K562 (cell line): Measurements from ENCODE around the gene ANKRD33. TPM values are rescaled to one million over a fixed set of nuclear protein-coding genes. Genes with fewer than 3 reads are reported as not detected.

Source experiments
- ATAC-seq: fragments of 200-7000 bp; cut with Tn5 transposase; 3 replicates; pipeline ENCODE4 v1.9.1; 2020; ENCODE audit warnings: moderate library complexity
- BruUV-seq: library from RNA; stranded (reverse); fragments of 400-500 nt; replicated peaks from 2 replicates; lab custom pipeline; 2021; lab: Mats Ljungman, UMichigan
- CTCF ChIA-PET: fragments of 300-600 bp; formaldehyde crosslinking; extraction: SDS; loops from one replicate; lab custom pipeline; 2021; ENCODE audit warnings: low intra/inter-chr PET ratio; lab: Yijun Ruan, JAX
- POLR2A ChIA-PET: fragments of 300-600, 350-650 bp; sonication (Branson Sonifier 250); formaldehyde crosslinking; extraction: SDS; loops from one replicate; lab custom pipeline; 2021; ENCODE audit warnings: antibody characterized with exemption, inconsistent platforms; lab: Yijun Ruan, JAX
- DNase-seq, 4 experiments: peaks; one replicate each; pipeline versions ENCODE4 v3.0.0 to v3.0.0-alpha.2; 2011 to 2018; ENCODE audit warnings: low spot score in 3 of 4, mixed read lengths in 3 of 4; ENCODE audit errors: extremely low read depth in 1 of 4
- FAIRE-seq: peaks from 2 replicates; lab custom pipeline; 2011; peaks lifted over from hg19 to GRCh38; lab: Jason Lieb, UNC
- H2AFZ ChIP-seq: 2 replicates; pipeline ENCODE4 v1.6.0; 2011; ENCODE audit warnings: low read depth, low read length, control low read depth, inconsistent platforms
- H3K27ac ChIP-seq: fragments of 200-600 bp; 3 replicates; pipeline ENCODE4 v1.8.0; 2011; ENCODE audit warnings: low read depth, mild to moderate bottlenecking, control low read depth, inconsistent platforms, low read length, moderate library complexity, mixed read lengths; ENCODE audit errors: extremely low read depth
- H3K27me3 ChIP-seq, 2 experiments: fragments of 300-600 bp in 1 of 2; 2 replicates in 1 of 2; 3 replicates in 1 of 2; pipeline versions ENCODE4 v1.6.0 to v1.8.0; 2011; ENCODE audit warnings: inconsistent platforms in 2 of 2, low read length in 2 of 2, mild to moderate bottlenecking in 1 of 2, mixed read lengths in 1 of 2, moderate library complexity in 1 of 2; ENCODE audit not compliant: control insufficient read depth in 2 of 2, insufficient read depth in 2 of 2
- H3K36me3 ChIP-seq: fragments of 300-600 bp; 3 replicates; pipeline ENCODE4 v1.8.0; 2011; ENCODE audit warnings: mild to moderate bottlenecking, low read length, inconsistent platforms; ENCODE audit not compliant: control insufficient read depth, insufficient read depth
- H3K4me1 ChIP-seq, 2 experiments: fragments of 200-600 bp in 1 of 2; replicated peaks in 1 of 2; 2 replicates in 1 of 2; 3 replicates in 1 of 2; pipeline versions ENCODE4 v1.5.1 to v1.8.0; 2011; ENCODE audit warnings: inconsistent platforms in 2 of 2, low read length in 2 of 2, mild to moderate bottlenecking in 1 of 2, mixed read lengths in 1 of 2, moderate library complexity in 1 of 2; ENCODE audit not compliant: control insufficient read depth in 2 of 2, insufficient read depth in 2 of 2
- H3K4me2 ChIP-seq: 2 replicates; pipeline ENCODE4 v1.6.1; 2011; ENCODE audit warnings: low read length, control low read depth, inconsistent platforms, mixed read lengths; ENCODE audit not compliant: insufficient read depth
- H3K4me3 ChIP-seq: fragments of 200-600 bp; sonication (generic), shearing (Covaris generic); 2 replicates; pipeline ENCODE4 v1.5.1; 2016; ENCODE audit warnings: control low read depth, inconsistent platforms
- H3K79me2 ChIP-seq: fragments of 200-600 bp; 3 replicates; pipeline ENCODE4 v1.8.0; 2011; ENCODE audit warnings: low read length, inconsistent platforms; ENCODE audit not compliant: control insufficient read depth, insufficient read depth
- H3K9ac ChIP-seq, 2 experiments: 2 replicates each; pipeline versions ENCODE4 v1.6.0 to v1.6.1; 2011; ENCODE audit warnings: low read depth in 2 of 2, low read length in 2 of 2, control low read depth in 1 of 2, inconsistent platforms in 1 of 2, mild to moderate bottlenecking in 1 of 2, mixed read lengths in 1 of 2; ENCODE audit not compliant: insufficient read depth in 1 of 2
- H3K9me1 ChIP-seq: one replicate; pipeline ENCODE4 v1.6.0; 2011; ENCODE audit warnings: inconsistent platforms, mild to moderate bottlenecking, low read length, moderate library complexity; ENCODE audit not compliant: control insufficient read depth, insufficient read depth
- H3K9me3 ChIP-seq: replicated peaks from 2 replicates; pipeline ENCODE4 v1.5.1; 2011; ENCODE audit warnings: low read depth, low read length, inconsistent platforms; ENCODE audit not compliant: control insufficient read depth, insufficient read depth
- H4K20me1 ChIP-seq: replicated peaks from 2 replicates; pipeline ENCODE4 v1.6.1; 2011; ENCODE audit warnings: low read length, inconsistent platforms, mixed read lengths; ENCODE audit not compliant: control insufficient read depth, insufficient read depth
- CBX3 ChIP-seq, 2 experiments: IDR thresholded peaks; 1 replicate in 1 of 2; 2 replicates in 1 of 2; pipeline ENCODE4 v1.6.1; 2012; ENCODE audit warnings: inconsistent platforms in 2 of 2, low read length in 2 of 2, borderline replicate concordance in 1 of 2, control low read depth in 1 of 2
- CBX8 ChIP-seq: fragments of 200-600 bp; sonication (generic); IDR thresholded peaks from 2 replicates; pipeline ENCODE4 v1.6.1; 2012; ENCODE audit warnings: borderline replicate concordance, mixed run types, low read depth, mild to moderate bottlenecking, moderate library complexity, mixed read lengths, low read length, control low read depth, inconsistent platforms; ENCODE audit not compliant: poor library complexity, severe bottlenecking; ENCODE audit errors: extremely low read depth
- CHCHD3 ChIP-seq: fragments of 250-450 bp; sonication (Bioruptor Pico); IDR thresholded peaks from 2 replicates; pipeline ENCODE4 v2.1.2; 2022; ENCODE audit warnings: mild to moderate bottlenecking
- ELF1 ChIP-seq: fragments of 200-800 bp; sonication (Bioruptor generic); IDR thresholded peaks from 2 replicates; pipeline ENCODE4 v1.6.1; 2016; ENCODE audit warnings: missing genetic modification characterization, missing compliant biosample characterization
- ELK1 ChIP-seq: sonication (generic); formaldehyde crosslinking; IDR thresholded peaks from 2 replicates; pipeline ENCODE4 v1.8.1; 2022; ENCODE audit warnings: missing genetic modification reagents
- EP400 ChIP-seq: fragments of 450-650 bp; IDR thresholded peaks from 2 replicates; pipeline ENCODE4 v1.6.1; 2017; ENCODE audit warnings: antibody characterized with exemption, mild to moderate bottlenecking, moderate library complexity
- FOXK2 ChIP-seq, 2 experiments: fragments of 450-650 bp; IDR thresholded peaks in 1 of 2; conservative IDR thresholded peaks in 1 of 2; 2 replicates each; pipeline ENCODE4 v1.6.1; 2016; ENCODE audit warnings: low read depth in 2 of 2, mild to moderate bottlenecking in 1 of 2
- HMG20B ChIP-seq: fragments of 250-450 bp; sonication (Bioruptor Pico); IDR thresholded peaks from 2 replicates; pipeline ENCODE4 v1.5.0; 2021; ENCODE audit warnings: mild to moderate bottlenecking
- JUNB ChIP-seq: fragments of 450-650 bp; formaldehyde crosslinking; conservative IDR thresholded peaks from 2 replicates; pipeline ENCODE4 v1.4.0; 2020; ENCODE audit warnings: mild to moderate bottlenecking
- NFRKB ChIP-seq: fragments of 450-650 bp; IDR thresholded peaks from 2 replicates; pipeline ENCODE4 v1.6.1; 2016; ENCODE audit warnings: low read depth
- NR2C1 ChIP-seq, 2 experiments: fragments of 450-650 bp; IDR thresholded peaks; 2 replicates each; pipeline ENCODE4 v1.6.1; 2017; ENCODE audit warnings: mild to moderate bottlenecking in 2 of 2, antibody characterized with exemption in 1 of 2, inconsistent platforms in 1 of 2, missing compliant biosample characterization in 1 of 2, missing genetic modification characterization in 1 of 2
- SAP30 ChIP-seq: fragments of 200-600 bp; sonication (generic); IDR thresholded peaks from 2 replicates; pipeline ENCODE4 v1.6.1; 2012; ENCODE audit warnings: borderline replicate concordance, low read depth, mild to moderate bottlenecking, moderate library complexity, low read length, control low read depth, inconsistent platforms; ENCODE audit not compliant: insufficient read depth, poor library complexity, severe bottlenecking
- SPI1 ChIP-seq: IDR thresholded peaks from 2 replicates; pipeline ENCODE4 v1.6.1; 2011; ENCODE audit warnings: low read depth, low read length, control low read depth, borderline replicate concordance
- TAF9B ChIP-seq: fragments of 450-650 bp; IDR thresholded peaks from 2 replicates; pipeline ENCODE4 v1.6.1; 2018; ENCODE audit warnings: mild to moderate bottlenecking; ENCODE audit not compliant: partially characterized antibody
- TEAD1 ChIP-seq, 2 experiments: fragments of 450-650 bp in 1 of 2; sonication (generic) in 1 of 2; formaldehyde crosslinking; IDR thresholded peaks; 2 replicates each; pipeline versions ENCODE4 v1.4.0 to v1.8.0; 2020 to 2022; ENCODE audit warnings: mild to moderate bottlenecking in 2 of 2, missing genetic modification reagents in 1 of 2
- ZC3H4 ChIP-seq: sonication (generic); formaldehyde crosslinking; IDR thresholded peaks from 2 replicates; pipeline ENCODE4 v1.9.0; 2021; ENCODE audit warnings: missing genetic modification reagents, borderline replicate concordance
- ZNF212 ChIP-seq: fragments of 450-650 bp; formaldehyde crosslinking; IDR thresholded peaks from 2 replicates; pipeline ENCODE4 v1.4.0; 2020; ENCODE audit warnings: mild to moderate bottlenecking
- ZNF445 ChIP-seq: fragments of 250-450 bp; sonication (Bioruptor Pico); IDR thresholded peaks from 2 replicates; pipeline ENCODE4 v1.4.0; 2020; ENCODE audit warnings: low read depth, mild to moderate bottlenecking, moderate library complexity
- ZNF79 ChIP-seq: fragments of 250-450 bp; sonication (Bioruptor Pico); IDR thresholded peaks from 2 replicates; pipeline ENCODE4 v1.4.0; 2020; ENCODE audit warnings: low read depth, mild to moderate bottlenecking, moderate library complexity
- WGBS: fragments of 100-300 bp; shearing (Covaris generic); methylation state at CpG from one replicate; pipeline ENCODE4 v1.1.6; 2016; ENCODE audit warnings: low coverage, mixed read lengths; ENCODE audit not compliant: insufficient coverage; ENCODE audit errors: missing lambda C conversion rate; 5-methylcytosine and 5-hydroxymethylcytosine counted together
- in situ Hi-C: fragments of 300-500 bp; cut with MboI; formaldehyde crosslinking; loops from 4 replicates; pipeline ENCODE4 v1.15.0; 2018; ENCODE audit warnings: inconsistent platforms, mixed read lengths
- intact Hi-C: fragments of 100-400 bp; cut with micrococcal nuclease; formaldehyde crosslinking; loops from 2 replicates; pipeline ENCODE4 v1.14.2; 2022
- polyA plus RNA-seq, 8 experiments: library from polyadenylated mRNA; depleted of rRNA in 4 of 8; stranded (reverse) in 5 of 8; unstranded in 3 of 8; fragments of >200 nt; fragmentation: Nextera tagmentation in 2 of 8; fragmentation: Illumina TruSeq in 1 of 8; extraction: Ambion mirVana in 2 of 8; extraction: Trizol in 1 of 8; gene quantifications; 2 replicates each; pipeline versions ENCODE4 v1.2.1 to v1.2.3, GENCODE V29; 2011 to 2014; ENCODE audit warnings: inconsistent platforms in 1 of 8, missing spikeins in 1 of 8
- total RNA-seq, 7 experiments: library from RNA; depleted of rRNA in 6 of 7; stranded (reverse); fragments of >200 nt in 6 of 7; fragmentation: Illumina TruSeq in 2 of 7; extraction: Trizol in 2 of 7; gene quantifications; 2 replicates each; pipeline versions ENCODE4 v1.2.1 to v1.2.3, GENCODE V29; 2011 to 2021; ENCODE audit warnings: low replicate concordance in 1 of 7

ANKRD33 gene
- total and polyA plus RNA-seq, 9 of the 15 experiments (the other 6 are each of a cell fraction or from before 2014, with no cell fraction given) = 0.04 to 0.11 (median 0.07) TPM; not detected in 4

DNA sequence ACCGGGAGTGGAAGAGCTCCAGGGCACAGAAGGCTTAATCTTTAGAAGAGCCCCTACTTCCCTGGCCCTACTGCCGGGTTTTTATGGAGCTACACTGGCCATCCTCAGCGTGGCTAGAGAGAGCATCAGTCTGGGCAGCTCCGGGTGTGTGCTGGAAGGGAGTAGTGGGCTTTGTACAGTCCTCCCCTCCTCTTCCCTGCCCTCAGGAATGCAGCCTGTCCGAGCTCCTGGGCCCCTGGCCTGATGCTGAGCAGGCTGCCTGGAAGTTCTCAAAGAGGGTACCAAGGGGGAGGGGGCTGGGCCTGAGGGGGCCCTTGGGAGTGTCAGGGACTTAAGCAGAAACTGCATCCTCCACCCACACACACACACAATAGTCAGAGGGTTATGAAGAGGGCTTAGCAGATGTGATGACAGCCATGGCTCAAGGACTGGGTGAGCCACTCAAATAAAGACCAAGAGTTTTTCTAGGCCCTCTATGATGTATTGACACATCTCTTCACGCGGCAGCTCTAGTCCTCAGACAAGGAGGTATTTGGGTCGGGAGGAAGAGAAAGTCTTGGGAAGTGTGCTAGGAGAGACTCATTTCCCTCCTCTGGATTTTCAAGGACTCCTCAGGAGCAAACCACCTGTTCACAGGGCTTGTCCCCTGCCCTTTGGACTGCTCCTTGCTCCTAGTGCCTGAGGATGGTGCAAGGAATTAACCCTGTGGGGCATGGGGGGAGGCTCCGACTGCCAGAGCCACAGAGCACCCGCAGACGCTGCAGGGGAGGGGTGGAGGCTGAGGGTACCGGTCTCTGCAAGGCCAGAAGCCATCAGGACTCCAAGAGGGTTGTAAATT is 22.9 kb upstream of the ANKRD33 start (continued):
- TF ChIP-seq ELK1 (CRISPR knock-in tag) (no peak), ZNF79 (no peak)

GRCh38 chr12:51865757-51866270 is 22.1 kb upstream of the ANKRD33 start:
- H3K9me1 ChIP-seq = no peaks in the 10 kb centered on the region
- H2AFZ ChIP-seq = no peak overlapping the region
- H3K4me1 ChIP-seq = peaks cover 0 to 23% of the 10 kb centered on the region in 2 experiments; a peak in 4 of 5 replicates
- in situ Hi-C loops (no loop called here), intact Hi-C loops (no loop called here)
- H3K79me2 ChIP-seq = no peaks in the 10 kb centered on the region
- 16% methylated on average over 7 of the region's 7 CpGs for WGBS
- no TSS peak for BruUV-seq
- H4K20me1 ChIP-seq = peaks cover 9% of the 10 kb centered on the region
- no peak overlapping the region for H3K4me2 ChIP-seq
- FAIRE-seq = no peak
- no peak overlapping the region for H3K4me3 ChIP-seq
- no peak for ATAC-seq
- POLR2A ChIA-PET = no interaction called here
- H3K36me3 ChIP-seq = no peaks in the 10 kb centered on the region
- H3K9ac ChIP-seq = no peak overlapping the region
- H3K27me3 ChIP-seq = peaks cover 55 to 88% of the 10 kb centered on the region in 2 experiments
- CTCF ChIA-PET = no interaction called here
- no peak overlapping the region for H3K27ac ChIP-seq
- no peaks in the 10 kb centered on the region for H3K9me3 ChIP-seq
- no peak for DNase-seq
- TF ChIP-seq CBX8 (no peak), HMG20B (CRISPR knock-in tag) (no peak), CHCHD3 (CRISPR knock-in tag) (no peak), SPI1 (no peak), TEAD1 (CRISPR knock-in tag; IDR thresholded peaks at IDR 0.05) (no peak), ELF1 (tag) (no peak), NFRKB (no peak), EP400 (no peak), ZNF212 (no peak), JUNB (CRISPR knock-in tag) (no peak), CBX3 (IDR thresholded peaks at IDR 0.05; ENCODE audit: borderline replicate concordance in 1 of 2, low read length in 2 of 2) (no peak), NR2C1 (IDR thresholded peaks at IDR 0.05) (no peak), NR2C1 (tag; IDR thresholded peaks at IDR 0.05) (no peak), SAP30 (no peak), TAF9B (no peak), ZC3H4 (CRISPR knock-in tag) (no peak), ZNF445 (no peak), FOXK2 (conservative IDR thresholded peaks at IDR 0.05 in 1 of 2, IDR thresholded peaks at IDR 0.05 in 1 of 2; ENCODE audit: low read depth in 2 of 2) (no peak)
